NCI-H1694 treated with DMSO at 0.1 percent for 48 hours (cell line): ENCODE results near the gene SPATA13.

Experiments used
- DNase-seq: peaks from one replicate; lab custom pipeline; 2025; lab: John Stamatoyannopoulos, UW

SPATA13 gene

DNA sequence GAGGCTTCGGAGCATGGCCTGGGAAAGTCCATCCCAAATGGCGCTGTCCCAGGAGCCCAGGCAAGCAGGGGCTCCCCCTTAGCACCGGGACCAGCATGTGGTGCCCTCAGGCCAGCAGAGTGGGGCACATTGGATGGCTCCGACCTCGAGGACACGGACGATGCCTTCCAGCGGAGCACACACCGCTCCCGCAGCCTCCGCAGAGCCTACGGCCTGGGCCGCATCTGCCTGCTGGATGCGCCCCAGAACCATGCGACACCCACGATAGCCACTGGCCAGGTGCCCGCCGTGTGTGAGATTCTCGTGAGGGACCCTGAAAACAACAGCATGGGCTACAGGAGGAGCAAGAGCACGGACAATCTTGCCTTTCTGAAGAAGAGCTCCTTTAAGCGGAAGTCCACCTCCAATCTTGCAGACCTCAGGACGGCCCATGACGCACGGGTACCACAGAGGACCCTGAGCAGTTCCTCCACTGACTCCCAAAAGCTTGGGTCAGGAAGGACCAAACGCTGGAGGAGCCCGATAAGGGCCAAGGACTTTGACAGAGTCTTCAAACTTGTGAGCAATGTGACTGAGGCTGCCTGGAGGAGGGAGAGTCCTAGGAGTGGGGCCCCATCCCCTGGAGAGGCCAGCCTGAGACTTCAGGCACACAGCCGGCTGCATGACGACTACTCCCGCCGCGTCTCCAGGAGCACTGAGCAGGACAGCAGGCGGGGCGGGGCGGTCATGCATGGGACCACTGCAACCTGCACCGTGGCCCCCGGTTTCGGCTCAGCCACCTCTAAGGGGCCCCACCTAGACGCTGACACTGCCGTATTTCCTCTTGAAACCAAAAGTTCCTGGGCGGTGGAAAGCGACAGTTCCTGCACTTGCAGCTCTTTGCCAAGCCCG is 63.1 kb downstream of the SPATA13 start:
- no peak for DNase-seq

DNA sequence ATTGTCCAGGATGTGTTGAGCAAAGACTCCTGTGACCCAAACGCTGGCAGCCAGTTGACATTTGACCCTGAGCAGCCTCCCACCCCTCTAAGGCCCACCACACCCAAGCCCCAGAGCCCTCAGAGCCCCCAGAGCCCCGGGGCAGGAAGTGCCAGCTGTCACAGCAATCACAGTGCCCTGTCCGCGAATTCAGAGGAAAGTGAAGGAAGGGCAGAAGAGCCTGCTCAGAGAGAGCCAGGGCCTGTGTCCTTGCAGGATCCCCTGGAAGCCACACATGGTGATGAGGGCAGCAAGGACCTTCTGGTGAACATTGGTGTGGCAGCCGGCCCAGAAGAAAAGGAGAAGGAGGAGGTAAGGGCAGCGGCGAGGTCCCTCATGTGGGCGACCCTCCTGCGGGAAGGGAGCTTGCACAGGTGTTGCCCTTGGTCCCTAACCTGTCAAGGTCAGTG is 63.7 kb downstream of the SPATA13 start:
- DNase-seq = no peak

DNA sequence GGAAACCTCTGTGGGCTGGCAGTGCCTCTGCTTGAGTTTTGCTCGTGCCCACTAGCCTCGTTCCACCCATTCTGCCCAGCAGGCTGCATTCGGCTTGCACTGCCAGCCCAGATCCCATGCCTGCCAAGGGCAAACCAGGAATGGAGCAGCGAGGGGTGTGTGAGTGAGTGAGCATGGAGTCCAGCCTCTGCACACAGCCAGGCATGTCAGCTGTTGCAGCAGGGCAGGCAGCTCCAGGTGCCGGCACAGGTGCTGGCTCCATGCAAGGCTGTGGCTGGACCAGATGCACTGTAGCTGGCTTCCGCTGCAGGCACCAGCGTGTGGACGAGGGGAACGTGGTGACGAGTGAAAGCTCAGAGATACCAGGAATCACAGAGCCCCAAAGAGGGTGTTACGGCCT is 64.5 kb downstream of the SPATA13 start:
- no peak for DNase-seq

DNA sequence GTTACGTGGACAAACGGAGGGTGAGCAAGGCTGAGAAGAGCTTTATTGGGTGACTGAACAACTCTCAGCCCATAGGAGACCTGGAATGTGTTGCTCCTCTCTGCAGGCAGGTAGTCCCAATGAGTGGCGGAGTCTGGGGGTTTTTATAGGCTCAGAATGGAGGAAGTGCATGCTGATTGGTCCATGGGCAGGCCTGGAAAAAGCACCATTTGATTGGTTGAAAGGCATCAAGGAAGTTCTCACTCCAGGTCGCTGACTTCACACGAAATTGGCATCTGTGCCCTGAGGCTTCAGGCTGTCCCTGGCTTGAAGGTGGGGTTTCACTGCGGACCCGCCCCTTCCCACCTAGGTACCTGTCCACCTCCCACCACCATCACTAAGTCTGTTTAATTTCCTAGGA is 65.4 kb downstream of the SPATA13 start:
- no peak for DNase-seq

DNA sequence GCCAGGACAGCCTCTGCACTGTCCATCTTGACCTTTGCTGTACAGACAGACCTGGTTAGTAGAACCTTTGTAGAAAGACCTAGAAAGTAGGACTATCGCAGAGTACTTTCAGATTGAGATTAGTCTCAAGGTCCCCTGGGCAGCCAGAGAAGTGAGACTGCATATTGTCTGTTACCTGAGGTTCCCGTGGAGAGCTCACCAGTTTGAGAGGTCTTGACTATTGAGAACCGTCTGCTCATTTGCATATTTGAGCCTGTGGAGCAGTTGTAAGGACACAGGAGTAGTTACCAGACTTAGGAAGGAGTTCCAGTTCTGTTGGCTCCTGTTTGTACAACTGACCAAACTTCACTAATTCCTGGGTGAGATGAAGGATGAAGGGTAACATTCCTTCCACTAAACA is 66.2 kb downstream of the SPATA13 start:
- no peak for DNase-seq

DNA sequence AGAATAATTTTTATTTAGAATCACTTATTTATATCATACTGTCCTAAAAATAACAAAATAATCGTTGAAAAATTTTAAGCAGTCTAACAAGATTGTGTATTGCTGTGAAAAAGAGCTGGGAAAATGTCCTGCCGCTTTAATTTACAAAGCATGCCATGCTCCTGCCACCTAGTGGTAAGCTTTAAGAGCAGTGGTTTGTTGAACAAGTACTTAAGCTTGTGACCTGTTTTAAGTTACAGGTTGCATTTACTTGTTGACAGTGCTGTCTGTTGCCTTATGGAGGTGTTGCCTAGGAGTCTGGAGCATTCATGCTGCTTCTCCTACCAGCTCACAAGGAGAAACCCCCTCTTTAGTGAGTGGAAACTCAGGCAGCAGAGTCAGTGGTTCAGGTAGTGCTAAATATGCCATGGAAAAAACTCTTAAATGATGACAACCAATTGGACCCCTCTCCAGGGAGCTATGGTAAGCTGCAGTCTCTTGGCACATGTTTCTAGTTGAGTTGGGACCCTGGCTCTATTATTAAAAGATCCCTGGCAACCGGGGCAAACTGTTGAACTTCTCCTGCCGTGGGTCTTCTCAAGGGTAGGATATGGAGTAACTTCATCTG is 68.4 kb downstream of the SPATA13 start:
- DNase-seq = peak; percentile 18

DNA sequence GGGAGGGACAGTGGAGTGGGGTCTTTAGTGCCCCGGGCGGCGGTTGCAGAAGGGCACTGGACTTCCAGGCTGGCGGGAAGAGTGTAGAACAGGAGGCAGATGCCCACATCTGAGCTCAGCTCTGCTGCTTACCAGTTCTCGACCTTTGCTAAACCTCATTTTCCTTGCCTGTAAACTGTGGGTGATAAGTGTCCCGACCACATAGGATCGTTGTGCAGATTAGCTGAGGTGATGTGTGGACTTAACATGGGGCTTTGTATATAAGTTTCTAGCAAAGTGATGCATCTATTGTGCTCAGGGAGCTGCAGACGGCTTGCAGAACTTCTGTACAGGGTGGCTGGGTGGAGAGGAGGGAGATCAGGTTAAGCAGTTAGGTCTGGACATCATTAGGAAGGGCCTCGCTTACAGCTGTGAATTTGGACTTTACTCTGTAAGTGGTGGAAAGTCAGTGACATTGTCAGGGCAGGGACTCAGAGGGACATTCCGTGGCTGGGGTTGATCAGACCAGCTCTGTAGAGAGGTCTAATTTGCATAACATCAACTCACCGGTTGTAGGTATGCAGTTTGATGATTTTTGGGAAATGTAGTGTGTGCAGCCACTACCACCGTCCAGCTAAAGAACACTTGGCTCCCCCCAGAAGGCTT is 70.0 kb downstream of the SPATA13 start:
- no peak for DNase-seq

DNA sequence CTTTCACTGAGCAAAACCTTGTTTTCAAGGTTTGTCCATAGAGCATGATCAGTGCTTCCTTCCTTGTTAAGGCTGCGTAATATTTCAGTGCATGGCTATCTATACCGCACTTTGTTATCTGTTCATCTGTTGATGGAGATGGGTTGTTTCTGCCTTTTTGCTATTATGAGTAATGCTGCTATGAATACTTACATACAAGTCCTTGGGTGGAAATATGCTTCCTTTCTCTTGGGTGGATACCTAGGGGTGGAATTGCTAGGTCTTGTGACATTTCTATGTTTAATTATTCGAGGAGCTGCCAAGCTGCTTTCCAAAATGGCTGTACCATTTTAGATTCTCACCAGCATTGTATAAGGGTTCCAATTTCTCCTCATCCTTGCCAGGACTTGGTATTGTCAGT is 70.9 kb downstream of the SPATA13 start:
- no peak for DNase-seq

DNA sequence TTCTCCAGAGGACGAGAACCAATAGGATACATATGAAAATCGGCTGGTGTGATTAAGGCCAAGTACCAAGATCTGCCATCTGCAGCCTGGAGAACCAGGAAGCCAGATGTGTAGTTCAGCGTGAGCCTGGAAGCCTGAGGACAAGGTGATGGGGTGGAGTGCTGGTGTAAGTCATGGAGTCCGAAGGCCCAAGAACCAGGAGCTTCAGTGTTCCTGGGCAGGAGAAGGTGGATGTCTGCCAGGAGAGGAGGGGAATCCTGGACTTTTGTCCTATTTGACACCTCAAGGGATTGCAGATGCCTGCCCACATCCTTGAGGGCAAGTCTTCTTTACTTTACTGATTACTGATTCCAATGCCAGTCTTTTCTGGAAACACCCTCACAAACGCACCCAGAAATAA is 71.5 kb downstream of the SPATA13 start:
- DNase-seq = no peak

DNA sequence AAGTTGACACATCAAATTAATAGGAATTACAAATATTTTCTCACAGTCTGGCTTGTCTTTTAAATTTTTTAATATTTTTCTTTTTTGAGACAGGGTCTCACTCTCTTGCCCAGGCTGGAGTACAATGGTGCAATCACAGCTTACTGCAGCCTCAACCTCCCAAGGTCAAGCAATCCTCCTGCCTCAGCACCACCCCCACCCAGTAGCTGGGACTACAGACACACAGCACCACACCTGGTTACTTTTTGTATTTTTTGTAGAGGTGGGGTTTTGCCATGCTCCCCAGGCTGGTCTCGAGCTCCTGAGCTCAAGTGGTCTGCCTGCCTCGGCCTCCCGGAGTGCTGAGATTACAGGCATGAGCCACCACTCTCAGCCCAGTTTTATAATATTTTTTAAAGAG is 72.0 kb downstream of the SPATA13 start:
- no peak for DNase-seq

DNA sequence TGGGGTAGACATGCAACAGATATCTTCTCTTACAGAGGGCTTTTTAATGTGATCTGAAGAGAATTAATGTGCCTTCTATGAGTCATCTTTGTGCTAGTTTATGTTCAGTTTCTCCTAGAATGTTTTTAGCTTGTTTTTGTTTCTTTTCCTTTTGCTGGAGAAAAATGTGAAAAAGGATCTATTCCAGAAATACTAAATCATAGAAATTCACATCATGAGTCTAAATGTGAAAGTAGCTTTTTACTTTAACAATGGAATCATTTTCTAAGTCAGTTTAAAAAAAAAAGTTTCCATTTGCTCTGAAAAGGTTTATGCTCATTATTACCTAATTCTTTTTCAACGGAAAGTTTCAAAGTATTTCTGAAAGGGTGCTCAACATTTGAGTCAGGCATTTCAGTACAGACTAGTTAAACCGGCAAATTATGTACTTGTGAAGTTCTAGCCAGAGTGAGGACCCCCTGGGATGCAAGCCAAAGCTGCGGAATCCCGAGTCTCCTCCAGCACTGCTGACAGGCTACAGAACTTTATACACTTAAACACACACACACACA is 72.9 kb downstream of the SPATA13 start:
- no peak for DNase-seq

DNA sequence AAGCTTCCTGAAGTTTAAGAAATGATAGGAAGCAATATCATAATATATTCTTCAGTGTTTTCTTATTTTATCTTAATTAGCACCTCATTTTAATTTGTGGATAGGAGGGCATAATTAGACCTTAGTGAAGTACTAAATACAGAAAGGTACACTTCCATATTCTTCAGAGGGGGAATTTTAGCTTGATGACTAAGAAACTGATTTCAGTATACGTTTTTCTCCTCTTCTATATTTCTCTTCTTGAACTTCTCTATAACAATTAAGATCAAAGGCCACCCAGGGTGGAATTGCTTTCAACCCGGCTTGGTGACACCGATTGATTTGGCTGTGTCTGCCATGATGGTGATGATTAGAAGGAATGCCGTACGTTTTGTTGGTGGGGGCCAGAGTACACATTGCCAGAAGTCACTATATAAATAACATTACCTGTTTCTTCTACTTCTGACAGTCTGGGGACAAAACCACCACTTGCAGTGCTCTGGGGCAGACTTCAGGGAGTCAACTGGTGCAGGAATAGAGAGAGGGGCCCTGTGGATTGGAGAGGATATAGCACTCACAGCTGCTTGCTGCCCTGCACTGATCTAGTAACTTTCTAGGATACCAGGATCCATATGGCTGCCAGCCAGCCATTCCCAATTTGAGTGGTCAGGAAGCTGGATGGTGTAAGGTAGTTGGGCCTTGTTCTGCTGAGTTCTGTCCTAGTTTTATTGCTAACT is 73.8 kb downstream of the SPATA13 start:
- no peak for DNase-seq

DNA sequence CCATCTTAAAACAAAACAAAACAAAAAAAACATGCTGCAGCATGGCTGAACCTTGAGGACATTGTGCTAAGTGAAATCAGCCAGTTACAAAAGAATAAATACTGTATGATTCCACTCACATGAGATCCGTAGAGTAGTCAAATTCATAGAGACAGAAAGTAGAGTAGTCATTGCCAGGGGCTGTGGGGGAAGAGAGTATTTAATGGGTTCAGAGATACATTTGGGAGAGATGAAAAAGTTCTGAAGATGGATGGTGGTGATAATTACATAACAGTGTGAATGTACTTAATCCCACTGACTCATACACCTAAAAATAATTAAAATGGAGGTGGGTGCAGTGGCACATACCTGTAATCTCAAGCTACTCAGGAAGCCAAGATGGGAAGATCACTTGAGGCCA is 76.8 kb downstream of the SPATA13 start:
- no peak for DNase-seq

DNA sequence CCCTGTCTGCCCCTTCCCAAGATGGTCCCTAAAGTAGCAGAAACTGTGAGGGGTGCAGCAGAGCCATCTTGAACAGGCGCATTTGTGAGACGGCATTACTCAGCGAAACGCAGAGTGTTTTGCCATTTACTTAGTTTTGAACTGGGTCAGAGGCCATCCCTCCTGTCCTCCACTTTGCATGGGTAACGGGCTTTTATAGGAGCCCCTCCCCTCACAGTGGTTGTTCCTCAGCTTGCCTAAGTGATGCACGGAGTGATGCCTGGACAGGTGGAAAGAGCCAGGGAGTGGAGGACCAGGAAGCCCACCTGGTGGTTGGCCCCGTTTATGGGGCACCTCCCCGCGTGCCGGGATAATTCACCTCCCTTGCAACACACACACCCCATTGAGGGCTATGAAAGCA is 80.8 kb downstream of the SPATA13 start:
- no peak for DNase-seq

DNA sequence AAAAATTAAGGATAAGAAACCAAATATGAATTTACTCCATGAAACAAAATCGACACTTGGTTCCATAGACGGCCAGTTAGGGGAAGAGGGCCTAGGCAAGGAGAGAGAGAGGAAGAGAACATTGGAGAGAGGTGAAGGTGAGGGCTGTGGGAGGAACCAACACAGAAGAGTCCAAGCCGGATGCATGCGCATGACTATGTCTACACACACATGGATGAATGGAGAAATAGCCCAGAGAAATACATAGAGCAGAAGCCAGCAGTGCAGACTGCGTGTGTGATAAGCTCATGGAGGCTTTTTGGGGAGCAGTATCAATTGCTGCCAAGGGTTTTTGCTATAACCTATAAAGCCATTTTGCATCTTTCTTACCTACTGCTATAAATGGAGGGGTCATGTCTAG is 81.6 kb downstream of the SPATA13 start:
- DNase-seq = no peak

DNA sequence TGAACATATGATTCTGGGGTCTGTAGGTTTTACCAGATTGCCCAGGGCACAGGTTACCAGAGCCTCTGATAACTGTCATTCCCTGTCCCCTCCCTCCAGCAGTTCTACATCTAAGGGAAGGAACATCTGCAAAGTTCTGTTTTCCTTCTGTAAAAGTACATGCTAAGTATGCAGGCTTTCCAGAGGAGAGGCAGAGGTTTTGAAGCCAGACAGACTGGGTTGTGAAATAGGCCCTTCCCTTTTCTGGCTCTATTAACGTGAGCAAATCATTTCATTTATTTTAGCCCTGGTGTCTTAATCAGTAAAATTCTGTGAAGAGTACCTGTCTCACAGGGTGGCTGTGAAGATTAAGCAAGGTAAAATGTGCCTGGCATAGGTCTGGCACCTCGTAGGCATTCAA is 82.8 kb downstream of the SPATA13 start:
- no peak for DNase-seq

DNA sequence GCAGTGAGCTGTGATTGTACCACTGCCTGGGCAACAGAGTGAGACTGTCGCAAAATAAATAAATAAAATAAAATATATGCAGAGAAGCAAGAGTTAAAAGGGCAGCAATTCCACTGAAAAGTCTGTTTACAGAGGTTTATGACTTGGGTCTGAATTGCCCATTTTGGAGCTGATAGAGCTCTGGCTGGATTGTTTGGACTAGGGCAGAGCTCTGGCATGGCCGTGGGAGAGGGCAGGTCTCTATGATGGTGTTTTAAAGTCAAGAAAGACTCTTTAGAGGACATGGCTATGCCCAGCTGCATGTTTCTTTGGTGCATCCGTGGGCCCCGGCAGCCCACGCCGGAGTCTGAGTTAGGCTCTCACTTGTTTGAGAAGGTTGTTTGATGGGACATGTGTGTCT is 84.3 kb downstream of the SPATA13 start:
- DNase-seq = no peak

DNA sequence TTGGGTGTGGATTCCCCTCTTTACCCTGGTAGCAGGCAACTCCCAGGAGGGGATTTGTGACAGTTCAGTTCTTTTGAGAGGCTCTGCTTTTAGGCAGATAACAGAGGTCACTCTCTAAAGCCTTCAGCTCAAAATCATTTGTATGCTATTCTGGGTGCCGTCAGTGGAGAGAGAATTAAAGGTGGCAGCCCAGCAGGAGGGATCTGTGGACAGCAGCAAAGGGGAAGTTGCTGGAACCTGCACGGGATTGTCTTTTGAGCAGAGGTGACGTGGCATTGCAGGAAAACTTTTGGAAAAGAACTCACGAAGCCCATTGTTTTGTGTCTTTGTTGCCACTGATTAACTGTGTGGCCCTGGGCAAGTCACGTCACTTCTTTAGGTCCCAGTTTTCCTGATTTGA is 86.5 kb downstream of the SPATA13 start:
- DNase-seq = no peak

DNA sequence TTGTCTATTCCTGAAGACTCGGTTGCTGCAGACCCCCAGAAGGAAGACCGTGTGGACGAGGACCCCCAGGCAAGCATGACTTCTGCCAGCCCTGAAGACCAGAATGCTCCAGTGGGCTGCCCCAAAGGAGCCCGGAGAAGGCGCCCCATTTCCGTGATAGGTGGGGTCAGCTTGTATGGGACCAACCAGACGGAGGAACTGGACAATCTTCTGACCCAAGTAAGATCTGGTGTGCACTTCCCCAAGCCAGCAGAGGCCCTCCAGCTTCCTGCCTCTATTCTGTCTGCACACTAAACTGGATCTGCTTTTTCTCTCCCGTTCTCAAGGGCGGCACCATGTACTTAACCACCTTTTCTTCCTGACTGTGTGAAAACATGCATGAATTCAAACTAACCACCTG is 89.1 kb downstream of the SPATA13 start:
- DNase-seq = no peak

DNA sequence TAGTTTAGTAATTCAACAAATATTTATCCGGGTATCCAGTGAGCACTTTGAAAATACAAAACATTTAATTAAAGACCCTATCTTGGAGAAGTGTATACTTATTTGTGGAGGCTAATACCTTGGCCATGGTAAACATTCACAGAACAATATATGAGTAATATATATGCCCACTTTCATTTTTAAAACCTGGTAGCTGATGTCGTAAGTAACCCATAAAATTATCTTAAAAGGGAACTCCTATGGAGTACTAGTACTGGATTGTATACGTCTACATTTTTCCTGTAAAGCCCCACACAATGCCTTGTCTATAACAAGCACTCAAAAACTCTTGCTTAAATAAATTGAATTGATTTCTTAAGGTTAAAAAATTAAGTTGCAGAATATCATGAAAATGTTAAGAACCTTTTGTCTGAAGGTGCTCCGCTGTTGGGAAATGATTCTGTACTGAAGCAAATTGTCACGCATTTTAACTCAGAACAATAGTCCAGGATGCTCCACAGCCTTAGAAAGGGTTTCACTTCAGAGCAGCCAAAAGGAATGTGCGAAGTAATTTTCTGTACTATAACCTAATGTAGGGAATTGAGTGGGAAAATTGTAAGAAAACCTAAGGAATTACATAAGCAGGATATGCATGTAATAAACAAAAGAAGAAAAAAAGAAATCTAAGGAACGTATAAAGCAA is 90.0 kb downstream of the SPATA13 start:
- no peak for DNase-seq

DNA sequence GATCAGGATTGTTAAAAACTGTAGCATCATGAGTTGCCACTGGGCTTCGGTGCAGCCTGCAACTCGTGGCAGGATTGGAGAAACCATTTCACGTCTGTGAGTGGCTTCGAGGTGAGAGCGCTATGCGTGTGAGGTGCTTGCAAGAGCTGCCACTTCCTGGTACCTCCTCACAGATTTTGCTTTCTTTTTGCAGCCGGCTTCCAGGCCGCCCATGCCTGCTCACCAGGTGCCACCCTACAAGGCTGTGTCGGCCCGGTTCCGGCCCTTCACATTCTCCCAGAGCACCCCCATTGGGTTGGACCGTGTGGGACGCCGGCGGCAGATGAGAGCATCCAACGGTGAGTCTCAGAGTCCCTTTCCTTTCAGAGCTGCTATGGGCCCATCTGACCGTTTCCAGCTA is 91.0 kb downstream of the SPATA13 start:
- no peak for DNase-seq

DNA sequence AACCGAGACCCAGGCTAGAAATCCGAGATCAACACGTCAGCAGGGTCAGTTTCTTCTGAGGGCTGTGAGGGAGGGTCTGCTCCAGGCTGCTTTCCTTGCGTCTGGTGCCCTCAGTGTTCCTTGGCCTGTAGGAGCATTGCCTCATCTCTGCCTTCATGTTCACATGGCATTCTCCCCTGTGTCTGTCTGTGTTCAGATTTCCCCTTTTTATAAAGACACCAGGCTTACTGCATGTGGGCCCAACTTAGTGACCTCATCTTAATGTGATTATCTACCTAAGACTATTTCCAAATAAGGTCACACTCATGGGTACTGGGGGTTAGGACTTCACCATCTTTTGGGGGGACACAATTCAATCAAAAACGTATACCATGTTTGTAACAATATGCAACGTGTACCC is 91.6 kb downstream of the SPATA13 start:
- DNase-seq = no peak
